Endothelial cell of umbilical vein (primary cell): ENCODE measurements around the gene LARGE1. TPM values are rescaled to one million over a fixed set of nuclear protein-coding genes. Genes with fewer than 3 reads are reported as not detected.

Experiments
- BruUV-seq: library from RNA; stranded (reverse); fragments of 400-500 nt; replicated peaks from 2 replicates; lab custom pipeline; 2021; lab: Mats Ljungman, UMichigan
- CTCF ChIA-PET: fragments of 300-600, 350-600 bp; sonication (Branson Sonifier 250); formaldehyde crosslinking; loops from one replicate; lab custom pipeline; 2021; ENCODE audit warnings: antibody characterized with exemption, inconsistent platforms; lab: Charles Lee
- POLR2A ChIA-PET: fragments of 300-600, 350-600 bp; sonication (Branson Sonifier 250); formaldehyde crosslinking; loops from one replicate; lab custom pipeline; 2021; ENCODE audit warnings: antibody characterized with exemption, inconsistent platforms; lab: Charles Lee
- DNase-seq: peaks from one replicate; pipeline ENCODE4 v3.0.0-alpha.2; 2011; ENCODE audit warnings: low read depth, low spot score
- FAIRE-seq: peaks from 2 replicates; lab custom pipeline; 2011; peaks lifted over from hg19 to GRCh38; lab: Jason Lieb, UNC
- H2AFZ ChIP-seq: 2 replicates; pipeline ENCODE4 v1.6.0; 2012; ENCODE audit warnings: low read depth, low read length, control low read depth, inconsistent platforms
- H3K27ac ChIP-seq: 2 replicates; pipeline ENCODE4 v1.5.1; 2011; ENCODE audit warnings: low read depth, mild to moderate bottlenecking, control low read depth, low read length, moderate library complexity; ENCODE audit not compliant: insufficient read depth
- H3K27me3 ChIP-seq, 2 experiments: 2 replicates each; pipeline versions ENCODE4 v1.6.0 to v1.6.1; 2011; ENCODE audit warnings: low read length in 2 of 2, mixed read lengths in 1 of 2; ENCODE audit not compliant: control insufficient read depth in 2 of 2, insufficient read depth in 2 of 2
- H3K36me3 ChIP-seq, 2 experiments: 2 replicates in 1 of 2; 3 replicates in 1 of 2; pipeline ENCODE4 v1.5.1; 2011; ENCODE audit warnings: low read length in 2 of 2, mild to moderate bottlenecking in 1 of 2, moderate library complexity in 1 of 2; ENCODE audit not compliant: control insufficient read depth in 2 of 2, insufficient read depth in 2 of 2; ENCODE audit errors: extremely low read depth in 1 of 2
- H3K4me1 ChIP-seq: 3 replicates; pipeline ENCODE4 v1.5.1; 2011; ENCODE audit warnings: mild to moderate bottlenecking, low read length; ENCODE audit not compliant: control insufficient read depth, insufficient read depth; ENCODE audit errors: extremely low read depth
- H3K4me2 ChIP-seq: 2 replicates; pipeline ENCODE4 v1.6.1; 2011; ENCODE audit warnings: low read length, control low read depth, mixed read lengths; ENCODE audit not compliant: insufficient read depth
- H3K4me3 ChIP-seq, 3 experiments: fragments of 200-600 bp in 1 of 3; sonication (generic), shearing (Covaris generic) in 1 of 3; replicated peaks in 1 of 3; 2 replicates each; pipeline ENCODE4 v1.5.1; 2011 to 2016; ENCODE audit warnings: control low read depth in 3 of 3, low read length in 3 of 3, mild to moderate bottlenecking in 2 of 3, inconsistent platforms in 1 of 3, low read depth in 1 of 3, moderate library complexity in 1 of 3; ENCODE audit not compliant: insufficient read depth in 1 of 3
- H3K79me2 ChIP-seq: 2 replicates; pipeline ENCODE4 v1.6.0; 2012; ENCODE audit warnings: low read length, inconsistent platforms; ENCODE audit not compliant: control insufficient read depth, insufficient read depth
- H3K9ac ChIP-seq: replicated peaks from 2 replicates; pipeline ENCODE3; 2011; ENCODE audit warnings: low read length, control low read depth; ENCODE audit not compliant: insufficient read depth; ENCODE audit errors: extremely low read depth
- H3K9me1 ChIP-seq: replicated peaks from 3 replicates; pipeline ENCODE4 v1.6.0; 2011; ENCODE audit warnings: mild to moderate bottlenecking, low read length; ENCODE audit not compliant: control insufficient read depth, insufficient read depth; ENCODE audit errors: extremely low read depth
- H3K9me3 ChIP-seq: replicated peaks from 2 replicates; pipeline ENCODE4 v1.5.1; 2012; ENCODE audit warnings: low read length, inconsistent platforms; ENCODE audit not compliant: control insufficient read depth, insufficient read depth
- H4K20me1 ChIP-seq: replicated peaks from 2 replicates; pipeline ENCODE3; 2011; ENCODE audit warnings: mild to moderate bottlenecking, low read length; ENCODE audit not compliant: control insufficient read depth, insufficient read depth; ENCODE audit errors: extremely low read depth
- EZH2 ChIP-seq: IDR thresholded peaks from 2 replicates; pipeline ENCODE4 v1.6.1; 2012; ENCODE audit warnings: borderline replicate concordance, low read depth, mild to moderate bottlenecking, moderate library complexity, low read length, inconsistent platforms; ENCODE audit not compliant: severe bottlenecking
- FOS ChIP-seq: IDR thresholded peaks from 2 replicates; pipeline ENCODE4 v1.6.1; 2011; ENCODE audit warnings: mild to moderate bottlenecking, low read length, moderate library complexity, borderline replicate concordance; ENCODE audit not compliant: insufficient read depth
- GATA2 ChIP-seq: IDR thresholded peaks from 2 replicates; pipeline ENCODE4 v1.7.0; 2011; ENCODE audit warnings: low read depth, mild to moderate bottlenecking, moderate library complexity, mixed read lengths, low read length; ENCODE audit not compliant: insufficient read length, insufficient read depth
- JUN ChIP-seq: IDR thresholded peaks from 2 replicates; pipeline ENCODE4 v1.6.1; 2011; ENCODE audit warnings: borderline replicate concordance, low read depth; ENCODE audit not compliant: insufficient read length, insufficient read depth
- MYC ChIP-seq: IDR thresholded peaks from one replicate; pipeline ENCODE4 v1.6.1; 2011; ENCODE audit warnings: mild to moderate bottlenecking, low read depth, low read length
- POLR2A ChIP-seq: IDR thresholded peaks from 2 replicates; pipeline ENCODE4 v1.6.1; 2012; ENCODE audit warnings: low read depth, mild to moderate bottlenecking, control low read depth, low read length
- POLR2AphosphoS5 ChIP-seq: IDR thresholded peaks from 2 replicates; pipeline ENCODE4 v1.6.1; 2012; ENCODE audit warnings: low read depth, mild to moderate bottlenecking, control low read depth, low read length, moderate library complexity; ENCODE audit not compliant: insufficient read depth
- dilution Hi-C: fragments of 300-500 bp; cut with MboI; formaldehyde crosslinking; loops from one replicate; pipeline ENCODE4 v1.15.0; 2019; ENCODE audit warnings: low sequenced_read_pairs; ENCODE audit not compliant: extremely low pct_ligation_motif_present
- intact Hi-C: fragments of 100-400 bp; cut with micrococcal nuclease; formaldehyde crosslinking; loops from one replicate; pipeline ENCODE4 v1.10.0; 2022
- polyA plus RNA-seq, 4 experiments: library from polyadenylated mRNA; depleted of rRNA in 3 of 4; stranded (reverse) in 3 of 4; unstranded in 1 of 4; fragments of >200 nt; gene quantifications; 2 replicates each; pipeline versions ENCODE4 v1.2.1 to v1.2.3, GENCODE V29; 2011 to 2012; ENCODE audit warnings: missing spikeins in 1 of 4
- total RNA-seq: library from RNA; stranded (reverse); gene quantifications from 2 replicates; pipeline ENCODE4 v1.2.3, GENCODE V29; 2021
- TF ChIP-seq, protein P1 (sequence below), 2 donors: IDR thresholded peaks; 1 replicate in 1 of 2; 2 replicates in 1 of 2; pipeline ENCODE4 v1.5.1; 2011; ENCODE audit warnings: low read length in 2 of 2, mild to moderate bottlenecking in 2 of 2, moderate library complexity in 2 of 2, control low read depth in 1 of 2, inconsistent platforms in 1 of 2, low read depth in 1 of 2; ENCODE audit not compliant: insufficient read depth in 1 of 2; ENCODE audit errors: extremely low read depth in 1 of 2
- TF ChIP-seq, protein P2 (sequence below): IDR thresholded peaks from 2 replicates; pipeline ENCODE4 v1.6.1; 2011; ENCODE audit not compliant: insufficient read depth, insufficient read length

Gene LARGE1
- total and polyA plus RNA-seq, 2 donors (not counting 3 experiments of a cell fraction or from before 2014, with no cell fraction given): 0.95 to 4.4 TPM

DNA sequence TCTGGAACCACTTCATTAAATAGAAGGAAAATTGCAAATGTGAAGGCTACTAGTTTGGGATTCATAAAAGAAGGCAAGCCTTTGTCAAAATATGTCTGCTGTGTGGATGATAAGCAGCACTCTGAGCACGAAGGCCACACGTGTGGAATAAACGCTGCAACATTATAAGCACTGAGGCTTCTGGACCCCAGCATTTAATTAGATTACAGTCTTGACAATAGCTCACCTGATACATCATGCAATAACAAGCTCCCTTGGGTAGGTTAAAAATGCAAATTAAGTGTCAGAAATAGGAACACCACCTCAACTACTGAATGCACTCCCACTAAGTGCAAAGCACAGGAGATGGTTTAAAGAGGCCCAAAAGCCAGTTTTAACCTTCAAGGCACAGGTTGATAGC lies 179.3 kb downstream of the LARGE1 start:
- H3K36me3 ChIP-seq: no peaks in the 10 kb centered on the region
- TF ChIP-seq, protein P1, sequence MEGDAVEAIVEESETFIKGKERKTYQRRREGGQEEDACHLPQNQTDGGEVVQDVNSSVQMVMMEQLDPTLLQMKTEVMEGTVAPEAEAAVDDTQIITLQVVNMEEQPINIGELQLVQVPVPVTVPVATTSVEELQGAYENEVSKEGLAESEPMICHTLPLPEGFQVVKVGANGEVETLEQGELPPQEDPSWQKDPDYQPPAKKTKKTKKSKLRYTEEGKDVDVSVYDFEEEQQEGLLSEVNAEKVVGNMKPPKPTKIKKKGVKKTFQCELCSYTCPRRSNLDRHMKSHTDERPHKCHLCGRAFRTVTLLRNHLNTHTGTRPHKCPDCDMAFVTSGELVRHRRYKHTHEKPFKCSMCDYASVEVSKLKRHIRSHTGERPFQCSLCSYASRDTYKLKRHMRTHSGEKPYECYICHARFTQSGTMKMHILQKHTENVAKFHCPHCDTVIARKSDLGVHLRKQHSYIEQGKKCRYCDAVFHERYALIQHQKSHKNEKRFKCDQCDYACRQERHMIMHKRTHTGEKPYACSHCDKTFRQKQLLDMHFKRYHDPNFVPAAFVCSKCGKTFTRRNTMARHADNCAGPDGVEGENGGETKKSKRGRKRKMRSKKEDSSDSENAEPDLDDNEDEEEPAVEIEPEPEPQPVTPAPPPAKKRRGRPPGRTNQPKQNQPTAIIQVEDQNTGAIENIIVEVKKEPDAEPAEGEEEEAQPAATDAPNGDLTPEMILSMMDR (IDR thresholded peaks at IDR 0.05; ENCODE audit: extremely low read depth in 1 of 2, insufficient read depth in 1 of 2, low read depth in 1 of 2, low read length in 2 of 2): no peak
- TF ChIP-seq EZH2: no peak
- TF ChIP-seq GATA2: no peak
- TF ChIP-seq MYC: no peak
- TF ChIP-seq POLR2AphosphoS5: no peak
- no peak for TF ChIP-seq FOS
- TF ChIP-seq POLR2A: no peak
- TF ChIP-seq, protein P2, sequence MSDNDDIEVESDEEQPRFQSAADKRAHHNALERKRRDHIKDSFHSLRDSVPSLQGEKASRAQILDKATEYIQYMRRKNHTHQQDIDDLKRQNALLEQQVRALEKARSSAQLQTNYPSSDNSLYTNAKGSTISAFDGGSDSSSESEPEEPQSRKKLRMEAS: no peak
- no peak for TF ChIP-seq JUN
- H3K4me2 ChIP-seq: no peak overlapping the region
- H3K4me1 ChIP-seq: no peaks in the 10 kb centered on the region
- FAIRE-seq (no peak), DNase-seq (no peak)
- peaks cover 14% of the 10 kb centered on the region for H3K9me3 ChIP-seq
- H3K27ac ChIP-seq: no peak overlapping the region
- intact Hi-C loops (no loop called here), dilution Hi-C loops (no loop called here)
- ChIA-PET CTCF (no interaction called here), POLR2A (no interaction called here)
- H3K9me1 ChIP-seq: no peaks in the 10 kb centered on the region
- H3K27me3 ChIP-seq: no peaks in the 10 kb centered on the region
- no peaks in the 10 kb centered on the region for H3K79me2 ChIP-seq
- BruUV-seq: no TSS peak
- no peak overlapping the region for H3K4me3 ChIP-seq
- no peak overlapping the region for H2AFZ ChIP-seq
- H4K20me1 ChIP-seq: no peaks in the 10 kb centered on the region
- no peak overlapping the region for H3K9ac ChIP-seq
